Measurements from ENCODE around the gene ATP5F1E.

- TF ChIP-seq CTCF (IDR thresholded peaks at IDR 0.05; ENCODE audit: insufficient read depth, low read depth, low read length): no peak
- no peak for TF ChIP-seq EZH2 (IDR thresholded peaks at IDR 0.05; ENCODE audit: insufficient read depth, low read length)
Measured at GRCh38 chr20:59018817-59019216, 13.3 kb downstream of the ATP5F1E start.

All from astrocyte (in vitro differentiated cells and primary cell).